HTERT RPE-1 (cell line): Measurements from ENCODE around the gene CLNK.

Experiments used
- in situ Hi-C: fragments of 300-500 bp; cut with MboI; formaldehyde crosslinking; loops from 4 replicates; pipeline ENCODE4 v1.14.3; 2020; ENCODE audit warnings: low sequenced_read_pairs

CLNK gene

GRCh38 chr4:10701702-10702460, 17.3 kb upstream of the CLNK start:
- in situ Hi-C loops = no loop called here

- in situ Hi-C loops = no loop called here
Measured at GRCh38 chr4:10701161-10701560, 16.6 kb upstream of the CLNK start.

- in situ Hi-C loops = no loop called here
Measured at GRCh38 chr4:10698172-10698571, 13.6 kb upstream of the CLNK start.

GRCh38 chr4:10697086-10697485, 12.5 kb upstream of the CLNK start:
- in situ Hi-C loops = no loop called here

- in situ Hi-C loops = no loop called here
Measured at GRCh38 chr4:10696253-10696652, 11.7 kb upstream of the CLNK start.

- in situ Hi-C loops = no loop called here
Measured at GRCh38 chr4:10694828-10695209, 10.3 kb upstream of the CLNK start.

- in situ Hi-C loops = no loop called here
Measured at GRCh38 chr4:10694151-10694827, 9.7 kb upstream of the CLNK start.

- in situ Hi-C loops = no loop called here
Measured at GRCh38 chr4:10691651-10692050, 7.1 kb upstream of the CLNK start.

- in situ Hi-C loops = no loop called here
Measured at GRCh38 chr4:10690185-10690907, 5.8 kb upstream of the CLNK start.

GRCh38 chr4:10688846-10689245, 4.3 kb upstream of the CLNK start:
- in situ Hi-C loops = no loop called here

GRCh38 chr4:10688022-10688421, 3.5 kb upstream of the CLNK start:
- in situ Hi-C loops = no loop called here

GRCh38 chr4:10687526-10687925, 3.0 kb upstream of the CLNK start:
- in situ Hi-C loops = no loop called here

- in situ Hi-C loops = no loop called here
Measured at GRCh38 chr4:10682397-10682796, 2.2 kb downstream of the CLNK start.

- in situ Hi-C loops = no loop called here
Measured at GRCh38 chr4:10677796-10678497, 6.6 kb downstream of the CLNK start.

- in situ Hi-C loops = no loop called here
Measured at GRCh38 chr4:10673817-10674369, 10.7 kb downstream of the CLNK start.

- in situ Hi-C loops = no loop called here
Measured at GRCh38 chr4:10672379-10672778, 12.2 kb downstream of the CLNK start.

GRCh38 chr4:10671799-10672198, 12.8 kb downstream of the CLNK start:
- in situ Hi-C loops = no loop called here

- in situ Hi-C loops = no loop called here
Measured at GRCh38 chr4:10671366-10671765, 13.2 kb downstream of the CLNK start.

GRCh38 chr4:10670321-10670720, 14.2 kb downstream of the CLNK start:
- in situ Hi-C loops = no loop called here

GRCh38 chr4:10667701-10668326, 16.8 kb downstream of the CLNK start:
- in situ Hi-C loops = no loop called here

- in situ Hi-C loops = no loop called here
Measured at GRCh38 chr4:10666616-10667015, 18.0 kb downstream of the CLNK start.
